GM18951 (cell line): ENCODE measurements around the gene CHST8.

Source experiments
- POLR2A ChIP-seq: IDR thresholded peaks from 4 replicates; pipeline ENCODE4 v1.6.1; 2011; ENCODE audit warnings: mild to moderate bottlenecking; ENCODE audit not compliant: insufficient read length, insufficient read depth; ENCODE audit errors: extremely low read depth
- in situ Hi-C: fragments of 300-500 bp; cut with MboI; formaldehyde crosslinking; loops from one replicate; pipeline ENCODE4 v1.12.0; 2022; ENCODE audit warnings: low sequenced_read_pairs, mixed read lengths, inconsistent platforms; ENCODE audit not compliant: unreplicated experiment

Gene CHST8

GRCh38 chr19:33665776-33666595 is 44.2 kb downstream of the CHST8 start:
- no peak for TF ChIP-seq POLR2A
- in situ Hi-C loops = no loop called here

DNA sequence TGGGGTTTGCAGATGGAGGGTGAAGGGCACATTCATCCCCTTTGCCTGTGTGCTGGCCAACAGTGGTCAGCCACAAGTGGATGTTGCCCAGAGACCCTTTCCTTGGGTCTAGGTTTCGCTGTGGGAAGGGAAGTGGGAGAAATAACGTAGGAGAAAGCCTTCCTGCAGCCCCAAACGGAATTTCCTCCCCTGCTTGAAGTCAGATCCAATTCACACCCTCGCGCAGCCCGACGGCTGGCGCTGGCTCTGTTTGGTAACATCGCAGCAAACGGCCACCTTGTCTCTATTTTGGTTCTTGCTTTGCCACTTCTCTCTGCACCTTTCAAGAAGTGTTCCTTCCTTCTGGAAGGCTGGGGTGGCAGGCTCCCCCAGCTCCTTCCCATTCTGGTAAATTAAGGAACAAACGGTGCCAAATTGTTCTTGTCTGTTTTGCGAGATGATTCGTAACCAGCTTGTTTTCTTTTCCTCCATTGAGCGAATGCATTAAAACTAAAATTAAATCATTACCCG is 45.4 kb downstream of the CHST8 start:
- in situ Hi-C loops = no loop called here
- no peak for TF ChIP-seq POLR2A

DNA sequence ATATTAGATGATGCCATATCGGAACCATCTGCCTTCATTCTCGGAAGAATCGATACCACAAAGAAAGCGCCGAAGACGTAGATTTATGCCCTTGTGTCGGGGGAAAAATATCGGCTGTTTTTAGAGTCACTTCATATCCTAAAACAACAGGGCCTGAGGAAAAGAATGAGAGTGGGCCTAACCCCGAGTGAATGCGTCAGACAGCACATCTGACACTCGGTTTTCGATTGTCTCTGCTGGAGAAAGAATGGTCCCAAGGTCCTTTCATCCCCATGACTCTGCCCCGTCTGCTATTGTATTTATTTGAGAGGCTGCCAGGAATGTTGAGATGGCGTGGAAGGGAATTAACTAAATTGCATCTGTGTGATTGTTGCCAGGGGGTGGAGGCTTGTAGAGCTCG is 46.1 kb downstream of the CHST8 start:
- in situ Hi-C loops = no loop called here
- TF ChIP-seq POLR2A = no peak

DNA sequence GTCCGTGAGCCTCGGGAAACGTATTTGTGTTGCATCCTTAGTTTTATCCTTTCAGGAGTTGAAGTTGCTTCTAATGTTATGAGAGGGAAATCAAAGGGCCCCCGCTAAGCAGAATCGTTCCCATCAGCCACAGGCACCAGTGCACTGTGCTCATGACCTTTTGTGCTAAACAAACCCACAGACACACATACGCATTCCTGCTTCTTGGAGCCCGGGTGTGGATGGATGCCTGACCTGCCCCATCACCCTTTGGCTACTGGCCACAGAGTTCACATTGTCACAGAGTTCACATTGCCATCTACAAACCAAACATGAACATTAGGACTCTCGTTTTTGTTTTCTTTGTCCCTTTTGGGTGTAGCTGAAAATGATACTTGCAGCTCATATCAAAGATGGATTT is 47.2 kb downstream of the CHST8 start:
- in situ Hi-C loops = no loop called here

GRCh38 chr19:33669376-33669775 is 47.6 kb downstream of the CHST8 start:
- in situ Hi-C loops = no loop called here
- no peak for TF ChIP-seq POLR2A

More for the DNA sequence above, 47.2 kb downstream of the CHST8 start:
- TF ChIP-seq POLR2A = no peak

GRCh38 chr19:33670398-33670797 is 48.6 kb downstream of the CHST8 start:
- no peak for TF ChIP-seq POLR2A
- in situ Hi-C loops = no loop called here

- in situ Hi-C loops = no loop called here
- TF ChIP-seq POLR2A = no peak
Measured at GRCh38 chr19:33671211-33671610, 49.5 kb downstream of the CHST8 start.

- TF ChIP-seq POLR2A = no peak
- in situ Hi-C loops = no loop called here
Measured at GRCh38 chr19:33673258-33673875, 51.6 kb downstream of the CHST8 start.

- in situ Hi-C loops = no loop called here
Measured at GRCh38 chr19:33673996-33674625, 52.4 kb downstream of the CHST8 start.

GRCh38 chr19:33674626-33675367 is 53.0 kb downstream of the CHST8 start:
- TF ChIP-seq POLR2A = no peak
- in situ Hi-C loops = no loop called here

More at GRCh38 chr19:33673996-33674625, 52.4 kb downstream of the CHST8 start:
- no peak for TF ChIP-seq POLR2A

- in situ Hi-C loops = no loop called here
- no peak for TF ChIP-seq POLR2A
Measured at GRCh38 chr19:33675501-33676124, 53.9 kb downstream of the CHST8 start.

DNA sequence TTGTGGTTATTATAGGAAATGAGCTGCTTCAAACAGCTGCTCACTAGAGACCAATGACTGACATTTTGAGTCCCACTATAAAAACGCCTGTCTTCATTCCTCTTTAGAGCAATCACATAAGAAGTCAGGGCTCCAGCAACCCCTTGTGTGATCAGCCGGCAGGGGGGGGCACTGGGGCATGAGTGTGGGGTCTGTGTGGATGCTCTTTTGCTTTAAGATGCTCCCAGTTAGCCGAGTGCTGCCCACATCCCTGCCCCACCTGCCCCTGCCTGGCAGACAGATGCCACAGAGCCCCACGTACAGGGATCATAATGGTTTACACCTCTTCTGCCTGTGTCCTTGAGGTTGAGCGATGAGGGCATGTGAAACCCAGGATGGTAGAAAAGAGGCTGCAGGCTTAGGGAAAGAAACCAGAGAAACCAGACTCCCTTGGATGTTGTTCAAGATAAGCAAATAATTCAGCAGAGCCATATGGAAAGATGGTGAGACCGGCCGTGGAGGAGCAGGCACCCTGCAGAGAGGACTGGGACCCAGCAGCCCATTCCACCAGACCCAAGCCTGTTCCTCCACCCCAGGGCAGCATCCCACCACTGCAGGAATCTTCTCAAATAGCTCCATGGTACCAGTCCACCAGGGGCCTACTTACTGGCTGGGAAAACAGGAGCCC is 55.4 kb downstream of the CHST8 start:
- TF ChIP-seq POLR2A = no peak
- in situ Hi-C loops = no loop called here
